ENCODE data around the gene RPS25.

GRCh38 chr11:119031912-119032280 lies 13.8 kb upstream of the RPS25 start:
- TF ChIP-seq CTCF (conservative IDR thresholded peaks at IDR 0.05; ENCODE audit: low read length) (no peak), EZH2phosphoT487 (IDR thresholded peaks at IDR 0.05; ENCODE audit: borderline replicate concordance) (no peak)
